Measurements from ENCODE around the gene VPS4B.
A peak's percentile ranks its signal among the peaks of the same experiment; 100 is the strongest.
"Not testable (repeated sequence)": the region's sequence is repeated elsewhere in the genome, so short reads cannot be mapped to it uniquely, and the experiment has no call there.

The VPS4B gene

DNA sequence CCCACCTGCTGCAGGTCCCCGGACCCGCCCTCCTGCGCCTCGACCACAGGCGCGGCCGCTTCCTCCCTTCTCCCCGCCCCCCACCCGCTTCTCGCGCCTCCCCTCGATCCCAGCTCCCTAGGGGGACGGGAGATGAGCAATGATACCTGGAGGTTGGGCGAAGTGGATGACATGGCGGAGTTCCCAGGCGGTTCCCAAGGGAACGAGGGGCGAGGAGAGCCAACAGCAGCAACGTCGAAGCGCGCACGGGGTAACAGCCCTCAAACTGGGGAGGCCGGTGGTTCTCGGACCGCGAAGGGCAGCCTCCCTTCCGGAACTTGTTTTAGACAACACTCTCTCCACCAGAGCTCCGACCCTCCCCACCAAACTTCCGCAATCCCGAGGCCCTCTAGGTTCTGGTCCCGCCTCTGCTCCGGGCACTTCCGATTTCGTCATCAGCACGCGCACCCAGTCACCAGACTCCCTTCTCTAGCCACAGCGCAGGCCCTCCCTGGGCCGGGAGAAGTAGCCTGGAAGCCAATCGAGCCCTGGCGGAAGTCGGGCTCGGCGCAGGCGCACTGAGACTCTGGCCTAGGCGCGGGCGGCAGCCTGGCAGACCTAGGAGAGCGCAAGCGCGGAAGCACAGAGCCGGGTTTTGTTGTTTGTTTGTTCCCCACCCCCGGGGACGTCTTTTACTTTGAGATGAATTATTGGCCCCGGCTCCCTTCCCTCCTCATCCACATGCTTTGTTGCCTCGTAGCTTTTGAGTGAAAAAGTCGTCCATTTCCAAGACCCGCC lies at the start of gene VPS4B:
VPS4B (minus strand) TSS at position 390 of the 777 bp plus-strand sequence; CDS start at position 173, 217 bp downstream.
- DNase-seq = peak; percentile 100

DNA sequence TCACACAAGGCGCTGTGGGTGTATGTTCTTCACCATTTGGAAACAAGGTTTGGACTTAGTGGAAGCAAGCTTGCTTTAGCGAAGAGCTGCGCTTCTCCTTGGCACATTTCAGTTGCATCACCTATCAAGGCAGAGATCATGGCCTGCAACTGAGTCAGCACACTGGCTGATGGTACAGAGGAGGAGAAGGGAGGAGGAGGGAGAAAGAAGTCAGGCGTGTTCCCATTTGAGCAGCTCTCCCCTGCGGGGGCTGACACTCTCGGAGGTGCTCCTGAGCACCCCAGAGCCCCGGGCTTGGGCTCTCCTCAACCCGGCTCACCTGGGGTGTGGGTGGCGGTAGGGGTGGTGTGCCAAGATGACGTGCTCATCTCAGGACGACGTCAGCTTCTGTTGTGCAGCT lies 48.5 kb upstream of the VPS4B start:
- DNase-seq = no peak

DNA sequence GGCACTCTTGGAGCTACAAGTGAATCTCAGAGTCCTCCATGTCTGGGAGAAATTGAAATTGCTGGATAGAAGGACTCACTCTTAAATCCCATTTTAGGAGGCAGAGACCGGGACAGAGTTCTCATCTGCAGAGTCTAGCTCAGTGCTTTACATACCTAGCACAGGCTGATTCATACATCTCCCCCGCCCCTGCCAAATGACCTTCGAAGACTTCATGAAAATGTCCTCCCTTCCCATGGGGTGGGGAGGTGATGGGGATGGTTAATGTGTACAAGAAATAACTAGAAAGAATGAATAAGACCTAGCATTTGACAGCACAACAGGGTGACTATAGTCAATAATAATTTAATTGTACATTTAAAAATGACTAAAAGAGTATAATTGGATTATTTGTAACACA lies 46.3 kb upstream of the VPS4B start:
- DNase-seq = no peak

DNA sequence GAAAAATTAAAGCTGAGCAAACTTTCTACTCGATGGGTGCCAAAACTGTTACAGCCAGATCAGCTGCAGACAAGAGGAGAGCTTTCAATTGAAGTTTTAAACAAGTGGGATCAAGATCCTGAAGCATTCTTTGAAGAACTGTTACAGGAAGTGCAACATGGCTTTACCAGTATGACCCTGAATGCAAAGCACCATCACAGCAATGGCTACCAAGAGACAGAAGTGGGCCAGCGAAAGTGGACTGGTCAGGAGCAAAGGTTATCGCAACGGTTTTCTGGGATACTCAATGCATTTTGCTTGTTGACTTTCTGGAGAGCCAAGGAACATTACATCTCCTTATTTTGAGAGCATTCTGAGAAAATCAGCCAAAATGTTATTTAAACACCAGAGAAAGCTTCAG lies 45.4 kb upstream of the VPS4B start:
- no peak for DNase-seq

DNA sequence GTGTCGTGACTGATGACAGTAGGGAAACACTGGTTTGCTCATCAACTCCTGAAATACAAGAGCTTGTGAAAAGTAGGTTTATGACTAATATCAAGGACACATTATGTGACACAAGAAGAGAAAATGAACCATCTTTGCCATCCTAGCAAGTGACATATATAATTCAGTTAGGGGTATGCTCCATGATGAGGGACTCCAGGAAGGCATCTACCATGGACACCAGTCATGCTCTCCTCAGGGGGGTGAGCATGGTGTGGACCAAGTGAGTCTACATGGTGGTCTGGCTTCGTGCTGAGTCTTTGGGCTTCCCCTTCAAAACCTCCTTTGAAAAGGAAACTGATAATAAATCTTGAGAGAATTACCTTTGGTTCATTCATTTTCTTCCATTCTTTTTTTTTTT lies 42.8 kb upstream of the VPS4B start:
- no peak for DNase-seq

DNA sequence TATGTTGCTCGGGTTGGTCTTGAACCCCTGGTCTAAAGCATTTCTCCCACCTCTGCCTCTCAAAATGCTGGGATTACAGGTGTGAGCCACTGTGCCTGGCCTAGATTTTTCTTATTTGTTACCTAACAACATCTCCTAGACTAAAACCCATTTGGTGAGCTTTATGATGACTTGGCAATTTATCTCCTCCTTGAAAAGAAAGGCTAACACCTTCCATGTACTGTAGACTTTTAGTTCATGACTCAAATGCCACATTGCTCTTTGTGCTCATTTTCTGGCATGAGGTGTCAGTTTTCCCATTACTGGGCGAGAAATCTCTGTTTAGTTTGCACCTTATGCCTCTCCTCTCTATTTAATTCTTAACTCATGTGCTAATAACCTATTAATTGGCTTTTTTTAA lies 42.2 kb upstream of the VPS4B start:
- DNase-seq = no peak

DNA sequence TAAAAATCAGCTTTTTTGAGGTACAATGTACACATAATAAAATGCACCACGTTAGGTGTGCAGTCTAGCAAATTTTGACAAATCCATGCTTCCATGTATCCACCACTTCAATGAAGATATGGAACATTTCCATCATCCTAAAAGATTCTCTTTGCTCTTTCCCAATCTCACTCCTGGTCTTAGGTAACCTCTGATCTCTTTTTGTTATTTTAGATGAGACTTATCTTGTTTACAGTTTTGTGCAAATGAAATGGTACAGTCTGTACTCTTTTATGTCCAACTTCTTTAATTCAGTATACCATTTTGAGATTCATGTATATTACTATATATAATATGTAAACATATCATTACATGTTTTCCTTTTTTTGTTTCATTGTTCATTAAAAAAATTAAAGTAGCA lies 38.1 kb upstream of the VPS4B start:
- DNase-seq = no peak

DNA sequence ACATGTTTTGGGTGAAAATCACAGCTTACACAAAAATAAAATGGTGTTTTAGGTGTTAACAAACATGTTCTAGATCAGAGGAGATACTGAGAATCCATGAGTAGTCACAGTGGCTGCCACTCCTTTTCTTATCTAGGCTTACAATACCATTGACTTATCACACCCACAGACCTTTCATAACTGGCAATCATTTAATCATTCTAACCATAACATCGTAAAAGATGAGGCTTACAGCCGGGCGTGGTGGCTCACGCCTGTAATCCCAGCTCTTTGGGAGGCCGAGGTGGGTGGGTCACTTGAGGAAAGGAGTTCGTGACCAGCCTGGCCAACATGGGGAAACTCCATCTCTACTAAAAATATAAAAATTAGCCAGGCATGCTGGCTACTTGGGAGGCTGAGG lies 35.7 kb upstream of the VPS4B start:
- no peak for DNase-seq

DNA sequence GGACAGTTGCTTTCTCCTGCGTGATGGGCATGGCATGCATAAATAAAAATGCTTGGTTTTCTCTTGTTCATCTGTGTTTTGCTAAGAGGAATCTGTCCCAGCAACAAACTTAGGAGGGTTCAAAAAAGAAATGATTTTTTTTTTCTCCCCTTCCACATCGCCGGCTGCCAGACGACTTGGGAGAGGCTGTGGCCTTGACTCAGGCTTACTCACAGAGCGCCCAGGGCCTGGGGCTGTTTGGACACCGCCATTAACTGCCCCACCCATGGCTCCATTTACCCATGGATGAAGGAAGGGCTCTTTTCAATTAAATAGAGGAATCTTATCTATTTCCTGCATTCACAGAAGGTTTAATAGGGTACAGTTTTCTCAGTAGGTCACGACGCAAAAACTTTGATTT lies 32.2 kb upstream of the VPS4B start:
- DNase-seq = no peak

DNA sequence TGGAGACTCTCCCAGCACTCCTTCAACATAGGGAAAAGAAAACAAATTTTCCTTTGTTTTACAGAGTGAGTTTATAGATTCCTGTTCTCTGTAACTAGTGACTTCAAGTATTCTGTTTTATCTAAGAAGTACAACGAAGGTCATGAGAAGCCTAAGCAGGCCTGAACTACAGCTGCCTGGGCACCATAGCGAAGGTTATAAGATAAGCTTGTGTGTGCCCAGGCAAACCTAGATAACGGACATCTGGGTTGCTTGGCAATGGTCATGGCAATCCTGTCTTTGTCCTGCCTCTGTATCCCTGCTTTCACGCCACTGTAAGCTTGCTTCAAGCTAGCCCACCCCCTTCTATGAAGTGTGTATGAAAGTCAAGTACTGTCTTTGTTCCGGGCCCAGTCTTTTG lies 30.5 kb upstream of the VPS4B start:
- DNase-seq = not testable (repeated sequence)

DNA sequence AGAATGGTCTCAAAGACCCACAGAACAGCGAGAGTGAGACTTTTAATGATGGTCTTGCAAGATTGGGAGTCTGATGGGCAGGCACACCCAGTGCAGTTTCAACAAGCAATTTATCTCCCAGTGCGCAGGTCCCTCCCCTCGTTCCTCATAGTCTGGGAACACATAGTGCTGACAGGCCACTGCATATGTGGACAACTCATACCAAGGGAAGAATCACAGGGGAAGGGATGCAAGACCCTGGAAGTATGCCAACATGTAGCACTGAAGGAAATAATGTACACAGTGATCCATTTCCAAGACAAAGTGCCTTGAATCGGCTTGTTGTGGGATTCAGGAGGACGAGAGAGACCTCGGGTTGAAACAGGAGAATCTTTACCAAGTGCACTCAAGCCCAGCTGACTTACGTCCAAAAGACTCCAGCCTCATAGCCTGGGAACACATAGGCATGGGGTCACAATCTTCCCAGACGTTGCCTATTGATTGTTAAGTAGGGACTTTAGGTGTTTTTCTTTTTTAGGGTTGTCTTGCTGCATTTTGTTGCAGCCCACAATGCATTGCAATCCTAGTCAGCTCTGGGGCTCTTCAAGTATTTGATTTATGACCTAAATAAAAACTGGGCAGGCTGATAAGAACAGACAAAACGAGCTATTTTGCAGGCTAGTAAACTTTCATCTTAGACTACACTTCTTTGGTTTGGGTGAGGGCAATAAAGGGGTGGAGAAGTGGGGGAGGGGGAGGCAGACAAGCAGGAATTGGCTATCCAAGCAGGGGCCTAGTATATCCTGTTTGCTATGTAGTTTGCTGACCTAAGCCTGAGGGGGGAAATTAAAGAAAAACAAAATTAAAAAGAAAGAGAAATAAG lies 29.8 kb upstream of the VPS4B start:
- no peak for DNase-seq

DNA sequence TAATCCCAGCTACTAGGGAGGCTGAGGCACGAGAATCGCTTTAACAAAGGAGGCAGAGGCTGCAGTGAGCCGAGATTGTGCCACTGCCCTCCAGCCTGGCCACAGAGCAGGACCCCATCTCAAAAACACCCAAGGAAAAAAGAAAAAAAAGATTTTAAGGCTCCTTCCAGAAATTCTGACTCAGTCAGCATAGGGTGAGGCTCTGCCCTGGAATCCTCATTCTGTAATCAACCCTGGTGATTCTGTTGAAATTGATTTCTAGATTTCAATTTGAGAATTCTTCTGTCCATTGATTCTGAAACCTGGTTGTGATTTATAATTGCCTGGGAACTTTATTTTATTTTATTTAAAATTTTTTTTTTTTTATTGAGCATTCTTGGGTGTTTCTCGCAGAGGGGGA lies 27.1 kb upstream of the VPS4B start:
- no peak for DNase-seq

DNA sequence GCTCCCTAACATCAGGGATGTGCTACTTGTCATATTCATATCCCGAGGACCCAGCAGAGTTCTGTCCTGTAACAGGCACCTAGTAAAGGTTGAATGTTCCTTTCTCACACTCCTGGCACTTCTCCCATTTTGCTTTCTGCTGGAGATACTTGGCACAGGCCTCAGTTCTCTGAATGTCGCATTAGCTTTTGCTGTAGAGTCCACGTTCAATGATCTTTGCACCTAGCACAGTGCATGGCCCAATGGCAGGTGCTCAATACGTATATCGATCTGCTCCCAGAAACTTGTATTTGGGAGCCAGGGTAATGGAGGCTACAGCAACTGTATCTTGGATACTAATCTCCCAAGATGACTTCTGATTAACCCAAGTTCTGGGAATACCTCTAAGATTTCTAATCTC lies 24.8 kb upstream of the VPS4B start:
- DNase-seq = no peak

DNA sequence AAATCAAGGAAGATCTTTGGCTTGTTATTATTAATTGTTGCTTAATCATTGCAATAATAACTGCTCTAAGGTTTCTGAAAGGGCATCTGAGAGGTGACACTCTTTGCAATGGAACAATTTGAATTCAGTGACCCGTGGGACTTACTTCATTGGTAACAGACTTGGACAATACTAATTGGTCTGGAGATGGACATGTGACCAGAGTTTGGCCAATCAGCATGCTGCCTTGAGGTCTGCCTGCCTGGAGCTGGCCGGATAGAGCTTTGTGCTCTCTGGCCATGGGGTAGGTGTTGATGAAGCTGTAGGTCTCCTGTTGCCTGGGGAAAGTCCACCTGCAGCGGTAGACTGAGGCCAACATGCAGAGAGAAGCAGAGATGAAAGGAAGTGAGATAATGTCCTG lies 24.0 kb upstream of the VPS4B start:
- DNase-seq = no peak

DNA sequence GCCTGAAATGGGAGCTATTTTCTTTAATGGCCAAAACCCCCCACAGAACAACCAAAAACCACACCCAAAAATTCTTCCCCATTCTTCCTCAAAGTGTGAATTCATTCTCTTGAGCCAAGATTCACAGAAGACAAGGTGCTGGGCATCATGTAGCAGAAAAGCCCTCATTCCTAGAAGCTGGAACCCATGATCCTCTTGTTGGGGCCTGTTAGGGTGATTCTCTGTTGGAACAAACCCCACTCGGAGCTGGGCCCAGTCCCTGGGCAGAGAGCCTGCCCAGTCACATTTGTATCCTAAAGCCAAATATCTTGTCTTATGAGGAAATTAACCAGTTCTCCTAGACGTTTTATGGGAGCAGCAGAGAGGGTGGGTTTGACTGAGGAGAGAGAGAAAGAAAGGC lies 22.8 kb upstream of the VPS4B start:
- no peak for DNase-seq

DNA sequence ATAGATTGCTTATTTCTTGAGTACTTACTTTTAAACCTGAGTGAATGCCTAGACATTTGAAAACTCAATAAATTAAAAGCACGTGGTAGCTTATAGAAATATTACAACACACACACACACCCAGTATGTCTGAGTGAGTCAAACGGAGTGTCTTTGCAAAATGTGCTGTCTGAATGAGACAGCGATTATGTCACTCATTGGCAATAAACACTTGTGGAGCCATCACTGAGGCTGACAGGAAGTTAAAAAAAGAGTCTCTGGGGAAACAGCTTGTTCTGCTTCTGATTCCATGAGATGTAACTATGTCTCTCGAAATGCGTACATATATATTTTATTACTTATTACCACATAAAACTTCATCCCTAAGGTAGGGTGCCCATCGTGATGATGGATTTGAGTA lies 22.3 kb upstream of the VPS4B start:
- no peak for DNase-seq

DNA sequence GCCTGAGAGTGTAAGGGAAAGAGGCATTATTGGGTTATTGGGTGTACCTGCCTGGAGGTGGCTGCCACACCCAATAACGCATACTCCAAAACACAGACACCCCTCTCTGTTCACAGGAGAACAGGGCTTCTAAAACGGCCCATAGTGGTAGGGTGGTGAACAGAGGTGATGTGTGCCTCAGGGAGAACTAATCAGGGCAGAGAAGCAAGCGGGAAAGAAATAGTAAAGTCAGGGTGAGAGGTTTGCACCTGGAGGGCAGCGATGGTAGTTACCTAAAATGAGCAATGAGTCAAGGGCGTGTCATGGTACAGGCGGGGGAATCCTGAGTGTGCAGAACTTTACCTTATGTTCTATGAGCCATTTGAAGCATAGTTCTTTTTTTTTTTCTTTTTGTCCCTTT lies 21.6 kb upstream of the VPS4B start:
- DNase-seq = no peak

DNA sequence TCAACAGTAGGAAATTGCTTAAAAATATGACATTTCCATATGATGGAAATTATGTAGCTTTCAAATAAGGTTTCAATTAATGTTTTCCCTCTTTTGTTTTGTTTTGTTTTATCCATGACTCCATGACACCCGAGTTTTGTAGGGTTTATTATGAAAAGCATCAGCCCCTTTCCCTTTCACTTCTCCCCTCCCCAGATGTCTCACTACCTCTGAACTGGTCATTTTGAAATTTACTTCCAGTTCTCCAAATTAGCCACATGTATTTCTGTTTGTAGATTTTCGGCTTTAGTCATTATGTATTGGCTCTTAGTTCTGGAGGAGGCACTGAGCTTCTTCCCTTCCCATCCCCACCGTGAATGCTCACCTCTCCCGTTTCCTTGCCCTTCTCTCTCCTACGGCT lies 18.6 kb upstream of the VPS4B start:
- no peak for DNase-seq

DNA sequence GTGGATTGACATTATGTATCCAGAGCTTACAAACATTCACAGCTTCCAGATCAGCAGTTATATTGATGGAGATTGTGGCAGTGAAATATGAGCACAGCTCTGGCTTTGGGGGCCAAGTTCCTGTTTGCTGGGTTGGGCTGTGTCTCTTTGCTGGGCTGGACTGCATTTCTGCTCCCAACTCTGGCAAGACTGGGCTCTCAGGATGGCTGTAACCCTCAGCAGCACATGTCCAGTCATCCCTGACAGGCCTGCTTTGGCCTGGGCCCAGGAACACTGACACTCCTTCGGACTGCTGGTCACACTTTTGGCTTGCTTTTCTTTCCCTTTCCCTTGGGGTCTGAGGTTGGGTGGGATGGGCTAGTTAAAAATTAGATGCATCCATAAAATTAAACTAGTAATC lies 17.9 kb upstream of the VPS4B start:
- DNase-seq = no peak

DNA sequence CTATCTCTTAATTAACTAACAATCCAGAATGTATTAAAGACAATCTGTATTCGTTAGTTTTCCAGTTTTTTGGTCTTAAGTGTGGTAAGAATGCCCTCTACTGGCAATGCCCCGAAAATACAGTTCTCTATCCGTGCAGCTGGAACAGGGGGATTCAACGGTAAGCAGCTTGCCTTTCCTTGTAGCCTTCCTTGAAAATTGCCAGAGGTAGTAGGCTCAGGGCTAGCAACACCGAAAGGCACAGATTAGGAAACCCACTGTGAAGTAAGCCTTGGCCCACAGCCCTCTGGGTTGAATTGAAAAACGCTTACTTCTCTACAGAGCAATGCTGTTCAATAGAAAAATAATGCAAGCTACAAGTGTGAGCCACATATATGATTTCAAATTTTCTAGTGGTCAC lies 17.1 kb upstream of the VPS4B start:
- DNase-seq = peak; percentile 67

DNA sequence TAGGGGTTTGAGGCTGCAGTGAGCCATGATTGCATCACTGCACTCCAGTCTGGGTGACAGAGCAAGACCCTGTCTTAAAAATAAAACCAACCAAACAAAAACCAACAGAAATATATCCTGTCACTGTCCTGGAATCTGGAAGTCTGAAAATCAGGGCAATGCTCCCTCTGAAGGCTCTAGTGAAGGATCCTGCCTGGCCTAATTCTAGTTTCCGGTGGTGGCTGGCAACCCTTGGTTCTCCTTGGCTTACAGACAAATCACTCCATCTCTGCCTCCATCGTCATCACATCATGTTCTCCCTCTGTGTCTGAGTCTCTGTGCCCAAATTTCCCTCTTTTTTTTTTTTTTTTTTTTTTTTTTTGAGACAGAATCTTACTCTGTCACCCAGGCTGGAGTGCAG lies 15.9 kb upstream of the VPS4B start:
- no peak for DNase-seq

DNA sequence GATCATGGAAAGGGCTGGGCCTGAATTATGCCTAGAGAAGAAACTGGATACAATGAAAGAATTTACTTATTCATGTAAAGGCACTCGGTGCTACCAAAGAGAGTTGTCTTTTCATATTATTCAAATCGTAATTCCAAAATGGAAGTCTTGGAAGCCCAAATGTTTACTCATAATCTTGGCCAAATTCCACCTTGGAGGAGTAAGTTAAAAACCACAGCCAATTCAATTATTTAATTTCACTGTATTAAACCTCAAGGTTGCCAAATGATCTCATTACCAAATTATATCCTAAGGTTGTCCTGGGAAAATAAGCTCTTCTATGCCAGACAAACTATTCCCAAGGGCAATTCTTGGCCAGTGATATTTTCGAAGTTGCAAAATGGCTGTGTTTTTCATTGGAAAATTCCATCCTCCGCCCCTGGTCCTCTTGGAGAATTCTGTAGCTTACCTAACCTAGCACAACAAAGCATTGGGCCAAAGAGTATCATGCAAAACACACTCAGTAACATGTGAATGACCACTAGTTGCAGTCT lies 11.1 kb upstream of the VPS4B start:
- DNase-seq = no peak

DNA sequence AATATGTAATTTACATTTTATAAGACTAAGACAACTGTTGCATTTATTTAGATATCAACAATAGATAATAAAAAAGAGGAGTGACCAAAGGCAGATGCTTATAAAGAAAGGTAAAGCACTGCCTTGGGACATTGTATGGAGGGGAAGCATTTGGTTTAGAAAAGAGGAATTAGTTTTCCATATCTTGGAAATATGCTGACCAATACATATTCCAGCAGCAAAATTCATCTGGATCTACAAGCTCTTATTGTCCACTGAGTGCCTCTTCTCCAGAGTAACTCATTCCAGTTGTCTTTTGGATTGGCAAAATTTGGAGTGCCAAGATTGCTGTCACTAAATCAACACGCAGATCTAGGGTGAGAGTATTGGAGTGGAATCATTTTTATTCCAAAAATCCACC lies 8.9 kb upstream of the VPS4B start:
- DNase-seq = no peak

DNA sequence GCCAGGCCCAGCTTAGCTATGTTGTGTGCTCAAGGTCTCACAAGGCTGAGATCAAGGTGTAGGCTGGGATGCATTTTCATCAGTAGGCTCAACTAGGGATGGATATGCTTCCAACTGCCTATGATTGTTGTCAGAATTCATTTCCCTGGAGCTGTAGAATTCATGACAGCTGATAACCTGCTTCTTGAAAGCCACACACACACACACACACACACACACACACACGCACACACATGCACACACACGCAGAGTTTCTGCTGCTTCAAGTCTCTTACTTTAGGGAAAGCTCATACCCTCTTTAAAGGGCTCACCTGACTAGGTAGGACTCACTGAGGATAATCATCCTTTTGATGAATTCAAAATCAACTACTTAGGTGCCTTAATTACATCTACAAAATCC lies 8.2 kb upstream of the VPS4B start:
- no peak for DNase-seq

All from RPMI8226 (cell line).